GM12874 (cell line): ENCODE results near the gene KIN.

Source experiments
- CTCF ChIP-seq: IDR thresholded peaks from 2 replicates; pipeline ENCODE4 v1.5.1; 2011; ENCODE audit warnings: low read depth, mild to moderate bottlenecking, control low read depth, low read length, moderate library complexity; ENCODE audit not compliant: insufficient read depth

Gene KIN

GRCh38 chr10:7717767-7718166, 70.0 kb downstream of the KIN start:
- TF ChIP-seq CTCF = no peak

GRCh38 chr10:7715515-7715914, 72.3 kb downstream of the KIN start:
- no peak for TF ChIP-seq CTCF

GRCh38 chr10:7710446-7710845, 77.3 kb downstream of the KIN start:
- TF ChIP-seq CTCF = no peak

GRCh38 chr10:7708832-7709231, 79.0 kb downstream of the KIN start:
- no peak for TF ChIP-seq CTCF

GRCh38 chr10:7707858-7708622, 79.8 kb downstream of the KIN start:
- no peak for TF ChIP-seq CTCF

GRCh38 chr10:7707102-7707501, 80.7 kb downstream of the KIN start:
- no peak for TF ChIP-seq CTCF

- TF ChIP-seq CTCF = no peak
Observed at GRCh38 chr10:7706534-7707073, 81.2 kb downstream of the KIN start.
